Measurements from ENCODE around the gene POLK.

The POLK gene

DNA sequence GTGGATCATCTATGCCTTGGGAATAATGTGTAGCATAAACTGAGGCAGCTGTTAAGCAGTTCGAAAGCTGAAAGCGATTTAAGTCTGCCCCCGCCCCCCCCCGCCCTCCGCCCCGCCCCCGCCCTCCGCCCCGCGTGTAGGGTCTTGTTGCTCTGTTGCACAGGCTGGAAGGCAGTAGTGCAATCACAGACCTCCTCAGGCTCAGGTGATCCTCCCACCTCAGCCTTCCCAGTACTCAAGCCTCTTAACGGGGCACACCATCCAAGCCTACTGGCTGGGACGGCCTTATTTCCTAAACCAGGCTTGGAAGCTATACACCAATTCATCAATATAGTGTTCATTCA, 100.5 kb downstream of the POLK start:
- H3K4me3 ChIP-seq (ENCODE audit: low read depth, low read length), result no peak overlapping the region
- TF ChIP-seq, protein P1, sequence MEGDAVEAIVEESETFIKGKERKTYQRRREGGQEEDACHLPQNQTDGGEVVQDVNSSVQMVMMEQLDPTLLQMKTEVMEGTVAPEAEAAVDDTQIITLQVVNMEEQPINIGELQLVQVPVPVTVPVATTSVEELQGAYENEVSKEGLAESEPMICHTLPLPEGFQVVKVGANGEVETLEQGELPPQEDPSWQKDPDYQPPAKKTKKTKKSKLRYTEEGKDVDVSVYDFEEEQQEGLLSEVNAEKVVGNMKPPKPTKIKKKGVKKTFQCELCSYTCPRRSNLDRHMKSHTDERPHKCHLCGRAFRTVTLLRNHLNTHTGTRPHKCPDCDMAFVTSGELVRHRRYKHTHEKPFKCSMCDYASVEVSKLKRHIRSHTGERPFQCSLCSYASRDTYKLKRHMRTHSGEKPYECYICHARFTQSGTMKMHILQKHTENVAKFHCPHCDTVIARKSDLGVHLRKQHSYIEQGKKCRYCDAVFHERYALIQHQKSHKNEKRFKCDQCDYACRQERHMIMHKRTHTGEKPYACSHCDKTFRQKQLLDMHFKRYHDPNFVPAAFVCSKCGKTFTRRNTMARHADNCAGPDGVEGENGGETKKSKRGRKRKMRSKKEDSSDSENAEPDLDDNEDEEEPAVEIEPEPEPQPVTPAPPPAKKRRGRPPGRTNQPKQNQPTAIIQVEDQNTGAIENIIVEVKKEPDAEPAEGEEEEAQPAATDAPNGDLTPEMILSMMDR (IDR thresholded peaks at IDR 0.05; ENCODE audit: insufficient read depth, low read length, missing control alignments), result no peak
- DNase-seq (ENCODE audit: low read depth, low spot score), result no peak
- POLR2A ChIA-PET, result interaction anchor here (0.8 kb wide), 1 partner anchor 161 kb away, joined by 4 read pairs; no protein-coding TSS in a partner anchor
- CTCF ChIA-PET, result interaction anchor here (1.2 kb wide), 1 partner anchor 69 kb away, joined by 4 read pairs; no protein-coding TSS in a partner anchor

DNA sequence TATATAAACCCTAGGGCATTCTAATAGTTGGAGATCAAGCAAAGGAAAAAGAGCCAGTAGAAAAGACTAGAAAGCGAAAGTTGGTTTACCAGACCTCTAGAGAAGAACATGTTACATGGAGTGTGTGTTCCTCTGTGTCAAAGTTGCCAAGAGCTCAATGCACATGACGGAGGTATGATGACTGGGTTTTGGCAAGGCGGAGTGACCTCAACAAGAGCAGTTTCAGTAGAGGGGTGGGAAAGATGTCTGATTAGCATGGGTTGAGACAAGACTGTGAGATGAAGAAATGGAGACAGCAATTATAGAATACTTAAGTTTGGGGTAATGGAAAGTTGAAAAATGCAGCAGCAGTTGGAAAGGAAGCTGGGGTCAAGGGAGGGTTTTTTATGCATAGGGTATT, 101.2 kb downstream of the POLK start:
- CTCF ChIA-PET, result no interaction called here
- no peak for DNase-seq (ENCODE audit: low read depth, low spot score)
- no peak overlapping the region for H3K4me3 ChIP-seq (ENCODE audit: low read depth, low read length)
- POLR2A ChIA-PET, result no interaction called here
- TF ChIP-seq, protein P1 (IDR thresholded peaks at IDR 0.05; ENCODE audit: insufficient read depth, low read length, missing control alignments), result no peak

DNA sequence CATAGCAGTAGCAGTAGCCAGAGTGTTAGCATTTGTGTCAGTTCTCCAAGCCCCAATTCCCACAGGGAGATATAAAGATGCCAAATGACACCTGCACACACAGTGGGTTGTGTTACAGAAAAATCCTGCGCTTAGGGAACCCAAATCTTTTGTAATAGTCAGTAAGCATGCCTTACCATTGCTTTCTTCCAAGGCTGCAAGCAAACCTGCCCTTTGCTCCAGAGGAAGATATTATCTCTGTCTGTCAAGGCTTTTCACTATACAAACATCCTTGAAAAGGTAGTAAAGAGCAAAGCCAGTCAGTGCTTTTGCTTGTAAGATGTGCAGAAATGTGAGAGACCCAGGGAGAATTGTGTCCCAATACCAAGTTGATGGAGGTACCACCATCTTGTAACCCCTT, 102.5 kb downstream of the POLK start:
- TF ChIP-seq, protein P1 (IDR thresholded peaks at IDR 0.05; ENCODE audit: insufficient read depth, low read length, missing control alignments), result no peak
- DNase-seq (ENCODE audit: low read depth, low spot score), result no peak
- ChIA-PET POLR2A (no interaction called here), CTCF (no interaction called here)
- no peak overlapping the region for H3K4me3 ChIP-seq (ENCODE audit: low read depth, low read length)

DNA sequence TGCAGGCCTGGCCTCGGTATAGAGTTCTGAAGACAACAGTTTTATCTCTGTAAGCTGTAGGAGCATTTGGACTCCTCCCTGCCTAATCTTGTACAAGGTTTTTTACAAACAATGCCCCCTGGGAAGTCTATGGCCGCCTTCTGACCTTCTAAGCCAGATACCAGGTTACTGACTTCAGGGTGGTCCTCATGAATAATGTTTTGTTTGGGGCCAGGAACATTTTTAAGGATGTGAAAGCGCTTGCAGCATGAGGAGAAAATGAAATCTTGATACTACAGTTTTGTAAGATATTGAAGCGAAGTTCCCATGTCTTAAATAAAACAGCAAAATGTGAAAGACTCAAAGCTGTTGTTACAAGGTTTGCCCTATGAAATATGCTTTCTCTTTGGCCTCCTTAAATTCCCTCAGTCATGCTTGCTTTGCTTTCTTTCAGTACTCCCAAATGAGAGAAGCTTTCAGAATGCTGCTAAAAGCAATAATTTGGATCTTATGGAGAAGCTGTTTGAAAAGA, 104.7 kb downstream of the POLK start:
- TF ChIP-seq, protein P1 (IDR thresholded peaks at IDR 0.05; ENCODE audit: insufficient read depth, low read length, missing control alignments), result no peak
- ChIA-PET CTCF (interaction anchor here (1.3 kb wide), 1 partner anchor 65 kb away, joined by 5 read pairs; no protein-coding TSS in a partner anchor), POLR2A (no interaction called here)
- DNase-seq (ENCODE audit: low read depth, low spot score), result no peak
- H3K4me3 ChIP-seq (ENCODE audit: low read depth, low read length), result no peak overlapping the region

DNA sequence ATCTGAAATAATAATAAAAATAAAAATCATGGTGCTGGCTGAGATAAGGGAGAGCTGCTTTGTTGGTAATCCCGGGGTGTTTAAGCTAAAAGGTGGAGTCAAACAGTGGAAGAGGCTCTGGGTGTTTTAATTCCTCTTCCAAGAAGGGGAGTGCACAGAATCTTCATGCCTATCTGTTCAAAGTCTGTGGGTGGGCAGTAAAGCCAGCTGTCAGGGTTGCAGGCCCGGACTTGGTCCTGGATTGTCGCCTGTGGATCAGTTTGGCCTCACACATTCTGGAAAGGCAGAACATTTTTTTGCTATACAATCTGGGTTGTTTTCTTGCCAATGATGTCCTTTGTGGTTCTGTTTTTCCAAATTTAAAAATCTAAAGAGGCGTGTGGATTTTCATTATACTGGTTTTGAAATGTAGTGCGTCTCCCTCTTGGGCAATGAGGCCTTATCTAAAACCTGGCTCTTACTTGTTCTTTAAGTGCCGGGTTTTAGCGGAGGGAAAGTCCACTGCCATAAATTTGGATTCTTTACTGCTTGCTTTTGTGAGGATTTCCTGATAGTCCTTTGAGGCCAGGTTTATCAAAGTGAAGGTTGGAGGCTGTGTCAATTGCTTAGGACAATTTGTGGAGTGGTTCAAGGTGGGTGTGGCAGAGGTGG, 105.4 kb downstream of the POLK start:
- CTCF ChIA-PET, result interaction anchor here (1.3 kb wide), 1 partner anchor 64 kb away, joined by 5 read pairs; no protein-coding TSS in a partner anchor
- POLR2A ChIA-PET, result no interaction called here
- no peak overlapping the region for H3K4me3 ChIP-seq (ENCODE audit: low read depth, low read length)
- TF ChIP-seq, protein P1 (IDR thresholded peaks at IDR 0.05; ENCODE audit: insufficient read depth, low read length, missing control alignments), result no peak
- DNase-seq (ENCODE audit: low read depth, low spot score), result no peak

DNA sequence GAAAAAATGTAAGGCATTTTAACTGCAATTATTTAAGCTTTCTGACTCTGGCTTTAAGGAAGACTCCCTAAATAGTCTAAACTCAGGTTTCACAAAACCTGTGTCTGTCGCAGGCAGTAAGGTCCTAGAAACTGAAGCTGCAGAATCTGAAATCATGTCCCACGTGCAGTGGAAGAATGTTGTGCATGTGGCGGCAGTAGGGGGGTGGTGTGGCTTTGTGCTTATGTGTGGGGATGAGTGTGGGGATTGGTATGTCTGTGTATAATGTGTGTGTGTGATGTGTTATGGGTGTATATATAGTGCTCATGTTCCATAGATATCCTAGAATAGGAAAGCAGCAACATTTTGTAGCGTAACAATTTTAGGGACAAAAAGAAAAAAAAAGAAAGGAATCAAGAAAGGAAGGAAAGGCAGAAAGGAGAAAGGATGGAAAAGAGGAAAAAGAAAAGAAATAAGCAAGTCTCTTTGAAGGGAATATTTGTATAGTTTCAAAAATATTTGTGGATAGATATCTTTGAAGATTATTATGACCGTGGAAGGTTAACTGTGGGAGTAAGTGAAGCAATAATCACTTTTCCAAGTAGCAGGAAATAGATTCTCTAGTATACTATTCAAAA, 106.2 kb downstream of the POLK start:
- ChIA-PET POLR2A (no interaction called here), CTCF (no interaction called here)
- DNase-seq (ENCODE audit: low read depth, low spot score), result peak; percentile 64

More for the DNA sequence above, 106.2 kb downstream of the POLK start:
- no peak overlapping the region for H3K4me3 ChIP-seq (ENCODE audit: low read depth, low read length)
- TF ChIP-seq, protein P1 (IDR thresholded peaks at IDR 0.05; ENCODE audit: insufficient read depth, low read length, missing control alignments), result no peak

Measured in AG04449 (cell line).